Left kidney (tissue), 2 donors: Measurements from ENCODE around the gene RIMBP3C. TPM values are rescaled to one million over a fixed set of nuclear protein-coding genes. Genes with fewer than 3 reads are reported as not detected.
"Not testable (repeated sequence)": the region's sequence is repeated elsewhere in the genome, so short reads cannot be mapped to it uniquely, and the experiment has no call there.

Experiments used
- DNase-seq: peaks from one replicate; pipeline ENCODE4 v3.0.0-alpha.2; 2013
- polyA plus RNA-seq: library from polyadenylated mRNA; unstranded; fragments of 120-200 nt; gene quantifications from one replicate; pipeline ENCODE4 v1.2.1, GENCODE V29; 2013; ENCODE audit not compliant: insufficient read length

The RIMBP3C gene
- polyA plus RNA-seq, 1 donor, result 0.20 TPM

- DNase-seq, result not testable (repeated sequence)
Measured at GRCh38 chr22:21531525-21531924, 19.7 kb downstream of the RIMBP3C start.

- DNase-seq, result not testable (repeated sequence)
Measured at GRCh38 chr22:21526705-21527500, 24.4 kb downstream of the RIMBP3C start.

GRCh38 chr22:21516970-21517764, 34.1 kb downstream of the RIMBP3C start:
- DNase-seq, result not testable (repeated sequence)

GRCh38 chr22:21516522-21516921, 34.7 kb downstream of the RIMBP3C start:
- DNase-seq, result not testable (repeated sequence)

GRCh38 chr22:21515234-21515633, 36.0 kb downstream of the RIMBP3C start:
- DNase-seq, result not testable (repeated sequence)

- DNase-seq, result not testable (repeated sequence)
Measured at GRCh38 chr22:21514117-21514516, 37.1 kb downstream of the RIMBP3C start.

GRCh38 chr22:21512022-21512421, 39.2 kb downstream of the RIMBP3C start:
- DNase-seq, result not testable (repeated sequence)

GRCh38 chr22:21510397-21510796, 40.9 kb downstream of the RIMBP3C start:
- DNase-seq, result not testable (repeated sequence)

- DNase-seq, result not testable (repeated sequence)
Measured at GRCh38 chr22:21499623-21500506, 51.4 kb downstream of the RIMBP3C start.

- not testable (repeated sequence) for DNase-seq
Measured at GRCh38 chr22:21498489-21498888, 52.8 kb downstream of the RIMBP3C start.

- DNase-seq, result not testable (repeated sequence)
Measured at GRCh38 chr22:21497984-21498383, 53.3 kb downstream of the RIMBP3C start.

Other genes with a start within 250 kb of the RIMBP3C start
- gene RIMBP3B, start 167.7 kb downstream of the RIMBP3C start, polyA plus RNA-seq, result not detected
- gene HIC2, start 134.1 kb downstream of the RIMBP3C start, polyA plus RNA-seq, result 9.7 TPM
- gene TMEM191C, start 84.1 kb downstream of the RIMBP3C start, polyA plus RNA-seq, result 1.8 TPM
- gene UBE2L3, start 16.3 kb upstream of the RIMBP3C start, polyA plus RNA-seq, result 53.8 TPM
- 8.8 TPM for gene YDJC, start 78.6 kb upstream of the RIMBP3C start, polyA plus RNA-seq
- gene CCDC116, start 81.3 kb upstream of the RIMBP3C start, polyA plus RNA-seq, result 0.58 TPM
- gene SDF2L1, start 90.8 kb upstream of the RIMBP3C start, polyA plus RNA-seq, result 13.1 TPM
- gene PPIL2, start 114.6 kb upstream of the RIMBP3C start, polyA plus RNA-seq, result 42.0 TPM
- 20.9 TPM for gene YPEL1, start 184.3 kb upstream of the RIMBP3C start, polyA plus RNA-seq